ENCODE results near the gene AUH.

The AUH gene

DNA sequence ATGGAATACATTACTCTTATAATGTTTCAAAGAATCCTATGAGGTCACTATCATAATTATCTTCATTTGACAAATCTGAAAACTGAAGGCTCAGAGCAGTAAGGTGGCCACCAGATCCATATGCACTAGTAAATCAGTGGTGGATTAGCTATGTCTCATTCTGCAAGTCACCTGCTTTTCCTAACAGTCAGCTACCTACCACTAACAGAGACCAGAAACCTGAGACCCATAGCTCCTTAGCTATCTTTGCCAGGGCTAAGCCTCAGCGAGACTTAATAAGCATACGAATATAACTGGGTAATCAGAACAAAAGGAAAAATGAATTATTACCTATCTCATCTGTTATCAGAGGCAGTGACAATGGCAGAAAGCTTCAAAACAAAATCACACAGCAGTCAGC is 118.7 kb downstream of the AUH start:
- H3K4me3 ChIP-seq (ENCODE audit: low read depth, low read length) = no peak overlapping the region
- TF ChIP-seq CTCF (IDR thresholded peaks at IDR 0.05; ENCODE audit: low read depth, low read length, missing control alignments) = no peak
- no peak for DNase-seq (ENCODE audit: low read depth)

DNA sequence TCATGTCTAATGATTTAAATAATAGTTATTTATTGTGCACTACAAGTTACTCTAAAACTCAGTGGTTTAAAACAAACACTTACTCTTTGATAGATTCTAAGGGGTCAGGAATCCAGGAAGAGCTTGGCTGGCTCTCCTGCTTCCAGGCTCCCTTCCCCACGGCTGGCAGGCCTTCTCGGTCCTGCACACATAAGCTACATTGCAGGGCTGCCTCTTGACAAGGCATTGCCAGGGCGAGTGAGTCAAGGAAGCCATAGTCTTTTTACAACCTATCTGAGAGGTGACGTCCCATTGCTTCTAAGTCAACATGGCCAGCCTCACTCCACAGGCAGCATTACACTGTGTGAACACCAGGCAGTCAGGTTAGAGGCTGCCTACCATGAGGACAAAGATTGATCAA is 119.8 kb downstream of the AUH start:
- DNase-seq (ENCODE audit: low read depth) = no peak
- TF ChIP-seq CTCF (IDR thresholded peaks at IDR 0.05; ENCODE audit: low read depth, low read length, missing control alignments) = no peak
- H3K4me3 ChIP-seq (ENCODE audit: low read depth, low read length) = no peak overlapping the region

- TF ChIP-seq CTCF (IDR thresholded peaks at IDR 0.05; ENCODE audit: low read depth, low read length, missing control alignments) = no peak
- no peak for DNase-seq (ENCODE audit: low read depth)
- H3K4me3 ChIP-seq (ENCODE audit: low read depth, low read length) = no peak overlapping the region
Observed at GRCh38 chr9:91240596-91241165, 121.0 kb downstream of the AUH start.

DNA sequence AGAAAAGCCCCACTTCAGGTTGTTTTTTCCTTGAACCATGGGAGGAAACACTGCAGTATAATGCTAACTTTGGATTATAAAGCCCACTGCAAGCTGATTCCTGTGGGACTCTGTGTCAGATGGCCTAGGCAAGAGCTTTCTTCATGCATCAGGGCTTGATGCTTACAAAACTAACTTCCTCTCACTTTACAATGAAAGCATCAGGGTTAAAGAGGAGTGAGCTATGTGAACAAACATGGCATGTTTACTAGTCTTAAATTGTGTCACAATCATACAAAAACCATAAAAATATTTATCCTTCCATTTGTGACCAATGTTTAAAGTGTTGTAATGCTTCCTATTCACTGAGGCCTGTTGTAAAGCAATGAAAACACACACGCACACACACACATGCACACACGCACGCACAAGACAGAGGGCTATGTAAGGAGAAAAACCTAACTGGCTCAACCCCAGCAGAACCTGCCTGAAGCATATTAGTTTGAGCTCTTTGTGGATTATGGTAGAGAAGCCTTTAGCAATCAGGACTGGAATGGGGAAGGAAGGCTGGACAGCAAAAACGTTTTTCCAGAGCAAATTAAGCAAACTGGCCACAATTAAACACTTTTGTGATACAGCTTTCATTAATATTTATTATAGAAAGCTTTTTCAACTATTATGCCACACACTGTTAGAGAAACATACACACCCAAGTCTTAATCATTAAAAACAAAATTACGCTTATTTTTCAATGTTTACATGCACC is 122.2 kb downstream of the AUH start:
- TF ChIP-seq CTCF (IDR thresholded peaks at IDR 0.05; ENCODE audit: low read depth, low read length, missing control alignments) = no peak
- no peak for DNase-seq (ENCODE audit: low read depth)
- no peak overlapping the region for H3K4me3 ChIP-seq (ENCODE audit: low read depth, low read length)

- H3K4me3 ChIP-seq (ENCODE audit: low read depth, low read length) = no peak overlapping the region
- no peak for TF ChIP-seq CTCF (IDR thresholded peaks at IDR 0.05; ENCODE audit: low read depth, low read length, missing control alignments)
- DNase-seq (ENCODE audit: low read depth) = no peak
Observed at GRCh38 chr9:91234523-91234922, 127.2 kb downstream of the AUH start.

DNA sequence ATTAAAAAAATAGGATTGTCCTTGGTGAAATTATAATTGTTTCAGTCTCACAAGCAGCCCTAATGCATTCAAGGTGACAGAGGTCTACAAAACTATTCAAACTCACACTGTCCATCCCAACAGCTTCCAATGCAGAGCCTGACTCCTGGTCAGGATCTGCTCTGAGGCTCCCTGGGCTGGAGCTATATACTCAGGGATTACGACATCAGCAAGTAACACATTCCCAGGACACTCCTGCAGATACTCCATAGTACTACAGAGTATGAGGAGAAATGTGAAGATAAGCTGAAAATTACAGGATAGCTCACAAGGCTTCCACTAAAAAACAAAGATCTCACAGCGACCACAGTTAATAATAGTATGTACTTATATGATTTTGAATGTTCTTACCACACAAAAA is 130.1 kb downstream of the AUH start:
- H3K4me3 ChIP-seq (ENCODE audit: low read depth, low read length) = no peak overlapping the region
- DNase-seq (ENCODE audit: low read depth) = no peak
- no peak for TF ChIP-seq CTCF (IDR thresholded peaks at IDR 0.05; ENCODE audit: low read depth, low read length, missing control alignments)

GRCh38 chr9:91223000-91223399 is 138.7 kb downstream of the AUH start:
- no peak overlapping the region for H3K4me3 ChIP-seq (ENCODE audit: low read depth, low read length)
- no peak for TF ChIP-seq CTCF (IDR thresholded peaks at IDR 0.05; ENCODE audit: low read depth, low read length, missing control alignments)
- no peak for DNase-seq (ENCODE audit: low read depth)

Measured in GM12864 (cell line).